BLaER1 treated with 17β-estradiol and CSF1 and Interleukin-3, amounts not matched to agents 10 nM and 100 nM (cell line): ENCODE results near the gene CAPN6.

Experiments
- H3K27ac ChIP-seq, 11 experiments: shearing (Covaris generic); formaldehyde crosslinking; 2 replicates each; pipeline ENCODE4 v1.8.1; 2022
- H3K27me3 ChIP-seq, 11 experiments: shearing (Covaris generic); formaldehyde crosslinking; 2 replicates each; pipeline ENCODE4 v1.8.1; 2022
- H3K36me3 ChIP-seq, 11 experiments: shearing (Covaris generic); formaldehyde crosslinking; 2 replicates each; pipeline ENCODE4 v1.8.1; 2022
- H3K4me1 ChIP-seq, 10 experiments: shearing (Covaris generic); formaldehyde crosslinking; 2 replicates each; pipeline ENCODE4 v1.8.1; 2022
- H3K4me2 ChIP-seq, 11 experiments: shearing (Covaris generic); formaldehyde crosslinking; 2 replicates each; pipeline ENCODE4 v1.8.1; 2022
- H3K4me3 ChIP-seq, 10 experiments: shearing (Covaris generic); formaldehyde crosslinking; 2 replicates each; pipeline ENCODE4 v1.8.1; 2022
- H3K9ac ChIP-seq, 11 experiments: shearing (Covaris generic); formaldehyde crosslinking; 2 replicates each; pipeline ENCODE4 v1.8.1; 2022
- H3K9me3 ChIP-seq, 11 experiments: shearing (Covaris generic); formaldehyde crosslinking; replicated peaks in 1 of 11; 2 replicates each; pipeline ENCODE4 v1.8.1; 2022
- H4K20me1 ChIP-seq, 11 experiments: shearing (Covaris generic); formaldehyde crosslinking; 2 replicates each; pipeline ENCODE4 v1.8.1; 2022
- Cebpa-rat ChIP-seq, 11 experiments: shearing (Covaris generic); IDR thresholded peaks; 2 replicates each; pipeline ENCODE4 v1.8.1; 2022

CAPN6 gene

GRCh38 chrX:111270339-111270738 is at the start of gene CAPN6:
Gene CAPN6 (minus strand): TSS chrX:111270483. CDS start chrX:111263936, 6,547 bp downstream.
- H3K27ac ChIP-seq = no peak within 1 kb of the TSS
- H3K9me3 ChIP-seq = no peaks in the 10 kb centered on the region; a peak in 1 of 22 replicates
- H3K4me3 ChIP-seq = no peak within 1 kb of the TSS
- no peaks in the 10 kb centered on the region for H3K36me3 ChIP-seq
- peaks cover 0 to 8% (median 0%) of the 10 kb centered on the region in 11 experiments; a peak in 4 of 22 replicates for H4K20me1 ChIP-seq
- H3K27me3 ChIP-seq = peaks cover 100% of the 10 kb centered on the region in 11 experiments
- H3K9ac ChIP-seq = no peak within 1 kb of the TSS
- H3K4me2 ChIP-seq = no peak within 1 kb of the TSS
- no peaks in the 10 kb centered on the region for H3K4me1 ChIP-seq
- no peak for TF ChIP-seq Cebpa-rat (IDR thresholded peaks at IDR 0.05)

GRCh38 chrX:111319451-111319850 is 49.2 kb upstream of the CAPN6 start:
- no peaks in the 10 kb centered on the region for H3K4me1 ChIP-seq
- no peak overlapping the region for H3K27ac ChIP-seq
- H3K4me3 ChIP-seq = no peak overlapping the region
- no peak overlapping the region for H3K4me2 ChIP-seq
- no peaks in the 10 kb centered on the region; a peak in 3 of 22 replicates for H4K20me1 ChIP-seq
- peaks cover 47 to 74% (median 65%) of the 10 kb centered on the region in 11 experiments for H3K27me3 ChIP-seq
- H3K36me3 ChIP-seq = no peaks in the 10 kb centered on the region
- peaks cover 0 to 6% (median 0%) of the 10 kb centered on the region in 11 experiments; a peak in 4 of 22 replicates for H3K9me3 ChIP-seq
- TF ChIP-seq Cebpa-rat (IDR thresholded peaks at IDR 0.05) = no peak
- H3K9ac ChIP-seq = no peak overlapping the region

DNA sequence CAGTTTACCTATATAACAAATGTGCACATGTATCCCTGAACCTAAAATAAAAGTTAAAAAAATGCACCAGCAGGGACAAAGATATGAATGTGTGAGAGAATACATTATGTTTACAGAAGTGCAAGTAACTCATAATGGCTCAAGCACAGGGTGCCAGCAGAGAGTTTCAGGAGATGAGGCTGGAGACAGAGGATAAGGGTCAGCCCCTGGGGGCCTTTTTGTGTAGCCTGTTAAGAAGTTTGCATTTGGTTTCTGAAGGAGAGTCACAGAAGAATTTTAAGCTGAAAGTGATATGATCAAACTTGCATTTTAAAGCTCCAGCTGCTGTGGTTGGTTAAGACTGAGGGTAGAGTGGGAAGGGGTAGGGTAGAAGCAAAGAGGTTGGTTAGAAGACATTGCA is 48.6 kb upstream of the CAPN6 start:
- H4K20me1 ChIP-seq = no peaks in the 10 kb centered on the region; a peak in 3 of 22 replicates
- no peak overlapping the region for H3K4me2 ChIP-seq
- H3K4me1 ChIP-seq = no peaks in the 10 kb centered on the region
- TF ChIP-seq Cebpa-rat (IDR thresholded peaks at IDR 0.05) = no peak
- peaks cover 44 to 74% (median 65%) of the 10 kb centered on the region in 11 experiments for H3K27me3 ChIP-seq
- no peak overlapping the region for H3K27ac ChIP-seq
- peaks cover 0 to 8% (median 3%) of the 10 kb centered on the region in 11 experiments; a peak in 5 of 22 replicates for H3K9me3 ChIP-seq
- H3K36me3 ChIP-seq = no peaks in the 10 kb centered on the region
- H3K9ac ChIP-seq = no peak overlapping the region
- H3K4me3 ChIP-seq = no peak overlapping the region

- H3K4me3 ChIP-seq = no peak overlapping the region
- H4K20me1 ChIP-seq = no peaks in the 10 kb centered on the region; a peak in 2 of 22 replicates
- H3K9me3 ChIP-seq = peaks cover 0 to 12% (median 0%) of the 10 kb centered on the region in 11 experiments; a peak in 5 of 22 replicates
- no peak for TF ChIP-seq Cebpa-rat (IDR thresholded peaks at IDR 0.05)
- no peaks in the 10 kb centered on the region for H3K4me1 ChIP-seq
- H3K9ac ChIP-seq = no peak overlapping the region
- peaks cover 55 to 96% (median 81%) of the 10 kb centered on the region in 11 experiments for H3K27me3 ChIP-seq
- no peak overlapping the region for H3K27ac ChIP-seq
- H3K36me3 ChIP-seq = no peaks in the 10 kb centered on the region
- H3K4me2 ChIP-seq = no peak overlapping the region
Observed at GRCh38 chrX:111309083-111309482, 38.8 kb upstream of the CAPN6 start.

GRCh38 chrX:111308039-111308438 is 37.8 kb upstream of the CAPN6 start:
- no peak overlapping the region for H3K4me2 ChIP-seq
- H3K9me3 ChIP-seq = peaks cover 0 to 5% (median 0%) of the 10 kb centered on the region in 11 experiments; a peak in 2 of 22 replicates
- H3K4me3 ChIP-seq = no peak overlapping the region
- H3K4me1 ChIP-seq = no peaks in the 10 kb centered on the region
- no peak overlapping the region for H3K9ac ChIP-seq
- no peak overlapping the region for H3K27ac ChIP-seq
- no peak for TF ChIP-seq Cebpa-rat (IDR thresholded peaks at IDR 0.05)
- peaks cover 58 to 97% (median 82%) of the 10 kb centered on the region in 11 experiments for H3K27me3 ChIP-seq
- no peaks in the 10 kb centered on the region; a peak in 2 of 22 replicates for H4K20me1 ChIP-seq
- no peaks in the 10 kb centered on the region for H3K36me3 ChIP-seq

DNA sequence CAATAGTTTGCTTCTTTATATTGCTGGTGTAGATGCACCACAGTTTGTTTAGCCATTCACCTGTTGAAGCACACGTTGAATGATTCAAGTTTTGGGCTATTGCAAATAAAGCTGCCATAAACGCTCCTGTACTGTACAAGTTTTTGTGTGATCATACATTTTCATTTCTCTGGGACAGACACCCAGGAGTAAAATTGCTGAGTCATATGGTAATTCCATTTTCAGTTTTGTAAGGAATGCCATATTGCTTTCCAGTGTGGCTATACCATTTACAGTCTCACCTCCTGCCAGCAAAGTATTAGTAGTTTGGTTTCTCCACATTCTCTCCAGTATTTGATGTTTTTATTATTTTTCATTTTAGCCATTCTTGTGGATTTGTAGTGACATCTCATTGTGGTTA is 32.0 kb upstream of the CAPN6 start:
- no peaks in the 10 kb centered on the region for H3K36me3 ChIP-seq
- H3K4me3 ChIP-seq = no peak overlapping the region

GRCh38 chrX:111288841-111289240 is 18.6 kb upstream of the CAPN6 start:
- Histone ChIP-seq H3K4me2 (no peak overlapping the region), H4K20me1 (no peaks in the 10 kb centered on the region; a peak in 3 of 22 replicates), H3K9ac (no peak overlapping the region), H3K9me3 (peaks cover 0 to 7% (median 0%) of the 10 kb centered on the region in 11 experiments; a peak in 1 of 22 replicates), H3K27ac (no peak overlapping the region), H3K27me3 (peaks cover 85 to 99% (median 95%) of the 10 kb centered on the region in 11 experiments), H3K36me3 (no peaks in the 10 kb centered on the region), H3K4me1 (no peaks in the 10 kb centered on the region), H3K4me3 (no peak overlapping the region)
- TF ChIP-seq Cebpa-rat (IDR thresholded peaks at IDR 0.05) = no peak

More for the DNA sequence above, 32.0 kb upstream of the CAPN6 start:
- no peaks in the 10 kb centered on the region for H3K9me3 ChIP-seq
- no peaks in the 10 kb centered on the region for H3K4me1 ChIP-seq
- no peak overlapping the region for H3K9ac ChIP-seq
- no peak for TF ChIP-seq Cebpa-rat (IDR thresholded peaks at IDR 0.05)
- H3K4me2 ChIP-seq = no peak overlapping the region
- H4K20me1 ChIP-seq = peaks cover 0 to 5% (median 0%) of the 10 kb centered on the region in 11 experiments; a peak in 1 of 22 replicates
- H3K27me3 ChIP-seq = peaks cover 68 to 100% (median 85%) of the 10 kb centered on the region in 11 experiments
- H3K27ac ChIP-seq = no peak overlapping the region

- Histone ChIP-seq H3K9ac (no peak overlapping the region), H3K36me3 (no peaks in the 10 kb centered on the region), H3K4me1 (no peaks in the 10 kb centered on the region)
Observed at GRCh38 chrX:111284631-111285293, 14.5 kb upstream of the CAPN6 start.

DNA sequence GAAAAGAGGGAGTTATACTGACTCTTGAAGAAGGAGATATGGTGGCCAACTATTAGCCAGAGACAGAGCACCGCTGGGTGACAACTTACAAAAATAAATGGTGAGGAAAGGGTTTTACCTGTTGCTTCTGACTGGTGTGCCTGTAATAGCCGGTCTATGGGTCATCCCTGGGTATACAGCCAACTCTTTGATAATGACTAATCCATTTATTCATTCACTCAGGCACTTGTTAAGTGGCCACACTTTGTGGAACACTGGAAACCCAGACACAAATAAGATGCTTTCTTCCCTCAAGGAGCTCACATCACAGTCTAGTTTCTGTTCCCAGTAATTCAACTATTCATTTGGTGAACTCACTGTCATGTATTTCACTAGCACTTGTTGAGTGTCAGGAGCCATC is 13.2 kb upstream of the CAPN6 start:
- no peak overlapping the region for H3K4me2 ChIP-seq
- no peaks in the 10 kb centered on the region for H3K36me3 ChIP-seq
- H3K4me1 ChIP-seq = no peaks in the 10 kb centered on the region
- H3K27ac ChIP-seq = no peak overlapping the region
- H3K27me3 ChIP-seq = peaks cover 80 to 99% (median 95%) of the 10 kb centered on the region in 11 experiments
- no peak for TF ChIP-seq Cebpa-rat (IDR thresholded peaks at IDR 0.05)
- H3K9me3 ChIP-seq = peaks cover 0 to 7% (median 0%) of the 10 kb centered on the region in 11 experiments; a peak in 1 of 22 replicates
- H3K9ac ChIP-seq = no peak overlapping the region
- H3K4me3 ChIP-seq = no peak overlapping the region
- no peaks in the 10 kb centered on the region; a peak in 1 of 22 replicates for H4K20me1 ChIP-seq

More at GRCh38 chrX:111284631-111285293, 14.5 kb upstream of the CAPN6 start:
- Histone ChIP-seq H4K20me1 (no peaks in the 10 kb centered on the region; a peak in 1 of 22 replicates), H3K27ac (no peak overlapping the region), H3K9me3 (peaks cover 0 to 7% (median 0%) of the 10 kb centered on the region in 11 experiments; a peak in 1 of 22 replicates), H3K27me3 (peaks cover 80 to 99% (median 95%) of the 10 kb centered on the region in 11 experiments), H3K4me2 (no peak overlapping the region), H3K4me3 (no peak overlapping the region)
- no peak for TF ChIP-seq Cebpa-rat (IDR thresholded peaks at IDR 0.05)
